Cardiac muscle cell (in vitro differentiated cells and primary cell): Measurements from ENCODE around the gene WHRN. TPM values are rescaled to one million over a fixed set of nuclear protein-coding genes. Genes with fewer than 3 reads are reported as not detected.
A peak's percentile ranks its signal among the peaks of the same experiment; 100 is the strongest.

Experiments used
- DNase-seq, 2 donors: peaks; one replicate each; pipeline versions ENCODE4 v3.0.0 to v3.0.0-alpha.2; 2010 to 2017; ENCODE audit warnings: low read depth in 1 of 2, low spot score in 1 of 2
- H3K27ac ChIP-seq: fragments of 200-600 bp; sonication (generic); 2 replicates; pipeline ENCODE4 v1.5.1; 2016
- H3K27me3 ChIP-seq: fragments of 200-600 bp; sonication (generic); 2 replicates; pipeline ENCODE4 v1.6.0; 2016; ENCODE audit warnings: control low read depth
- H3K36me3 ChIP-seq: fragments of 200-600 bp; sonication (generic); 2 replicates; pipeline ENCODE4 v1.5.1; 2016; ENCODE audit warnings: control low read depth
- H3K4me1 ChIP-seq: fragments of 200-600 bp; sonication (generic); 2 replicates; pipeline ENCODE4 v1.8.1; 2017; ENCODE audit warnings: low read depth, mild to moderate bottlenecking, mixed run types
- H3K4me3 ChIP-seq: fragments of 200-600 bp; sonication (generic); 2 replicates; pipeline ENCODE4 v1.5.1; 2016; ENCODE audit warnings: mild to moderate bottlenecking
- H3K9me3 ChIP-seq: fragments of 200-600 bp; sonication (generic); 2 replicates; pipeline ENCODE4 v1.5.1; 2017; ENCODE audit warnings: low read depth, mild to moderate bottlenecking, control low read depth
- polyA plus RNA-seq: library from polyadenylated mRNA; unstranded; fragments of >200 nt; fragmentation: Nextera tagmentation; extraction: Ambion mirVana; gene quantifications from 2 replicates; pipeline ENCODE4 v1.2.1, GENCODE V29; 2016
- total RNA-seq: library from RNA; depleted of rRNA; stranded (reverse); fragments of >200 nt; gene quantifications from 2 replicates; pipeline ENCODE4 v1.2.3, GENCODE V29; 2016
- TF ChIP-seq, protein P1 (sequence below): IDR thresholded peaks from 2 replicates; pipeline ENCODE4 v1.5.1; 2012; ENCODE audit warnings: low read depth, mild to moderate bottlenecking, low read length

WHRN gene
- total and polyA plus RNA-seq, 2 experiments from 2014 or later, result 10.8 to 12.5 TPM

DNA sequence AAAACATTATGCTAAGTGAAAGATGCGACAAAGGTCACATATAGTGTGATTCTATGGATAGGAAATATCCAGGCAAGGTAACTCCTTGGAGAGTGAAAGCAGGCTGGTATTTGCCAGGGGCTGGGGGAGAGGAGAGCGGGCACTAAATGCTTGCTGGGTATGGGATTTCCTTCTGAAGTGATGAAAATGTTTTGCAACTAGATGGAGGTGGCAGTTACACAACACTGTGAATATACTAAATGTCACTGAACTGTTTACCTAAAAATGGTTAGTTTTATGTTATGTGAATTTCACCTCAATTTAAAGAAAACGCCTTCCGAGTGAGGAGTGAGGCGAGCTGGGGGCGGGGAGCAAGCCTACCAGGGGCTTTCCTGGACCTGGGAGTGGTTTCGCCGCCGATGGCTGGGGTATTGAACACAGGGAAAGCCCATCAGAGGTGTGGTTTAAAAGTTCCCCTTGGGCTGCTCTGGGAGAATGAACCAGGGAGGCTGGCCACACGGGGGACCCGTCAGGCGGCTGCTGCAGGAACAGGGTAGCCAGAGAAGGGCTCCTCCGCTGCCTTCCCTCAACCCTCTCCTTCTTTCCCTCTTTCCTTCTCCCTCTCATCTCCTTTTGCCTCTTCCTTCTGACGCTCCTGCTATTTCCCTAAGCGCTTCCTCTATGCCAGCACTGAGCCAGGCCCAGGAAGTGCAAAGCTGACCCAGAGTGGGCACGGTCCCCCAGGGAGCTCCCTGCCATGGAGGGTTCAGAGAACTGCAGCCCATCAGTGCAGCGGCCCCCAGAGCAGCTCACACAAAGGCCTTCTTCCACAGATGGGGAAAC lies 122.4 kb downstream of the WHRN start:
- Histone ChIP-seq H3K4me3 (no peak overlapping the region), H3K9me3 (no peaks in the 10 kb centered on the region), H3K27me3 (no peaks in the 10 kb centered on the region), H3K27ac (peak overlapping the region; percentile 95), H3K36me3 (peaks cover 8% of the 10 kb centered on the region), H3K4me1 (peaks cover 42% of the 10 kb centered on the region)
- TF ChIP-seq, protein P1, sequence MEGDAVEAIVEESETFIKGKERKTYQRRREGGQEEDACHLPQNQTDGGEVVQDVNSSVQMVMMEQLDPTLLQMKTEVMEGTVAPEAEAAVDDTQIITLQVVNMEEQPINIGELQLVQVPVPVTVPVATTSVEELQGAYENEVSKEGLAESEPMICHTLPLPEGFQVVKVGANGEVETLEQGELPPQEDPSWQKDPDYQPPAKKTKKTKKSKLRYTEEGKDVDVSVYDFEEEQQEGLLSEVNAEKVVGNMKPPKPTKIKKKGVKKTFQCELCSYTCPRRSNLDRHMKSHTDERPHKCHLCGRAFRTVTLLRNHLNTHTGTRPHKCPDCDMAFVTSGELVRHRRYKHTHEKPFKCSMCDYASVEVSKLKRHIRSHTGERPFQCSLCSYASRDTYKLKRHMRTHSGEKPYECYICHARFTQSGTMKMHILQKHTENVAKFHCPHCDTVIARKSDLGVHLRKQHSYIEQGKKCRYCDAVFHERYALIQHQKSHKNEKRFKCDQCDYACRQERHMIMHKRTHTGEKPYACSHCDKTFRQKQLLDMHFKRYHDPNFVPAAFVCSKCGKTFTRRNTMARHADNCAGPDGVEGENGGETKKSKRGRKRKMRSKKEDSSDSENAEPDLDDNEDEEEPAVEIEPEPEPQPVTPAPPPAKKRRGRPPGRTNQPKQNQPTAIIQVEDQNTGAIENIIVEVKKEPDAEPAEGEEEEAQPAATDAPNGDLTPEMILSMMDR, result no peak
- peak in 1 of 2 donors; percentile 11 for DNase-seq

DNA sequence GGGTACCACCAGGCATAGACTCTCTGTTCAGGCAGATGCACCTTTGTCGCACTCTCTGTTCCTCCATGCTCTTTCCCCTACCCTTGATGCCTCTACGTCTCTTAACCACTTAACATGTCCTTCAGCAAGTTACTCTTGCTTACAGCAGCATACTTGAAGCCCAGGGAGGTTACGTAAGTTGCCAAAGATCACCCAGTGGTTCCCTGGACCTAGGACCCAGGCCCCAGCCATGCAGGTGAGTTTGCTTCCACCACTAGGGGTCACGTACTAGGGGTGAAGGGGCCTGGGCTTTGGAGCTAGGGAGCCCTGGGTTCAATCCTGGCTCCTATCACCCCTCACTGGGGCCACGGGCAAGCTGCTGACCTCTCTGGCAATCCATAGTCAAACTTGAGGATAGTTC lies 126.4 kb downstream of the WHRN start:
- no peak overlapping the region for H3K4me3 ChIP-seq
- no peak for DNase-seq
- TF ChIP-seq, protein P1, result no peak
- no peaks in the 10 kb centered on the region for H3K27me3 ChIP-seq
- no peaks in the 10 kb centered on the region for H3K9me3 ChIP-seq
- H3K27ac ChIP-seq, result no peak overlapping the region
- peaks cover 13% of the 10 kb centered on the region for H3K36me3 ChIP-seq
- peaks cover 20% of the 10 kb centered on the region for H3K4me1 ChIP-seq

DNA sequence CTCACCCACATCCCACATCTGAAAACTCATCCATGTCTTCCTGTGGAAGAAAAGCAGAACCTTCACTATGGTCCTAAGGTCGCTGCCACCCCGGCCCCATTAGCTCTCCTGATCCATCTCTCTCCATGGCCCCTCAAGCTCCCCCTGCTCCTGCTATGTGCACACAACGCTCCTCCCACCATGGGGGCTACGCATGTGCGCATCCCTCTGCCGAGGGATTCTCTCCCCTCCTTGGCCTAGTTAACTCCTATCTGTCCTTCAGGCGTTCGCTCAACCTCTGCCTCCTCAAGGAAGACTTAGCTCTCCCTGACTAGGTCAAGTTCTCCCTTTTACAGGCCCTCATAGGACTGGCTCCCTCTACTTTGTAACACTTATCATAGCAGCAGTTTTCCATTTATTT lies 127.3 kb downstream of the WHRN start:
- H3K36me3 ChIP-seq, result peaks cover 13% of the 10 kb centered on the region
- no peak overlapping the region for H3K27ac ChIP-seq
- H3K27me3 ChIP-seq, result no peaks in the 10 kb centered on the region
- no peak for DNase-seq
- no peak overlapping the region for H3K4me3 ChIP-seq
- TF ChIP-seq, protein P1, result no peak
- H3K9me3 ChIP-seq, result no peaks in the 10 kb centered on the region
- peaks cover 11% of the 10 kb centered on the region for H3K4me1 ChIP-seq

DNA sequence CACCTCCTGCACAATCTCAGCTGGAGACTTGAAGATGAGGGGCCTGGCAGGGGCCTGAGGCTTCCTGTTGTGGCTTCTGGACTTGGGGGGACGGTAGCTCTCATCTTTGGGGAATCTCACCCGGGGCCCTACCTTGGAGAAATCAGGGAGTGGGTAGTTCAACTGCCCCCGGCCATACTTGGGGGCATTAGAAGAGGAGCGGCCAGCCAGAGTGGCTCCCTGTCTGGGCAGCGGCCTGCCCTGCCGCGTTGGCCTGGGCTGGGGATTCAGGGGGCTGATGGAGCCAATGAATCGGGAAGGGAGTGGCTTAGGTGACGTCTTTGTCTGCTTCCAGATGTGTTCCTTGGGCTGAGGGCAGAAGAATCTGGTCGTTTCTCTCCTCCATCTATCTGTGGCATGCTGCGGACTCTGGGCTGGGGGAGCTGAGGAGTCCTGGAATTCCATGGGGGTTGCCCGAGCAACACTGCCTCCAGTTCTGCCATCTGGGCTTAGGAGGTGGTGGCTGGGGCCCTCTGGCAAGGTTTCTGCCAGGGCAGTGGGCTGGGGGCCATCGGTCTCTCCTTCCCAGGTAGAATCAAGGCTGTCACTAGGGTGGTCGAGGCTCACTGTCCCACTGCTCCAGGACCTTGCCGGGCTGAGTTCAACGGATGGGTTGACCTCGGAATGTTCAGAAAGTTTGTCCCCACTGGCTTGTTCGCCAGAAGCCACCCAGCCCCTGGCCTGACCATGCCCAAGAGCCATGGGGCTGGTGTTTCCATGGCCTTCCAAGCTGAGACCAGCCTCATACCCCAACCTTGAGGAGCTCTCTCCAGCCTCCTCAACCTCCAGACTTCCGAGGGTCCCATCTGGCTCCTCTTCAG lies 128.5 kb downstream of the WHRN start:
- peaks cover 13% of the 10 kb centered on the region for H3K36me3 ChIP-seq
- H3K27me3 ChIP-seq, result no peaks in the 10 kb centered on the region
- no peak for DNase-seq
- H3K9me3 ChIP-seq, result no peaks in the 10 kb centered on the region
- TF ChIP-seq, protein P1, result no peak
- H3K4me1 ChIP-seq, result no peaks in the 10 kb centered on the region
- H3K27ac ChIP-seq, result no peak overlapping the region
- H3K4me3 ChIP-seq, result no peak overlapping the region

DNA sequence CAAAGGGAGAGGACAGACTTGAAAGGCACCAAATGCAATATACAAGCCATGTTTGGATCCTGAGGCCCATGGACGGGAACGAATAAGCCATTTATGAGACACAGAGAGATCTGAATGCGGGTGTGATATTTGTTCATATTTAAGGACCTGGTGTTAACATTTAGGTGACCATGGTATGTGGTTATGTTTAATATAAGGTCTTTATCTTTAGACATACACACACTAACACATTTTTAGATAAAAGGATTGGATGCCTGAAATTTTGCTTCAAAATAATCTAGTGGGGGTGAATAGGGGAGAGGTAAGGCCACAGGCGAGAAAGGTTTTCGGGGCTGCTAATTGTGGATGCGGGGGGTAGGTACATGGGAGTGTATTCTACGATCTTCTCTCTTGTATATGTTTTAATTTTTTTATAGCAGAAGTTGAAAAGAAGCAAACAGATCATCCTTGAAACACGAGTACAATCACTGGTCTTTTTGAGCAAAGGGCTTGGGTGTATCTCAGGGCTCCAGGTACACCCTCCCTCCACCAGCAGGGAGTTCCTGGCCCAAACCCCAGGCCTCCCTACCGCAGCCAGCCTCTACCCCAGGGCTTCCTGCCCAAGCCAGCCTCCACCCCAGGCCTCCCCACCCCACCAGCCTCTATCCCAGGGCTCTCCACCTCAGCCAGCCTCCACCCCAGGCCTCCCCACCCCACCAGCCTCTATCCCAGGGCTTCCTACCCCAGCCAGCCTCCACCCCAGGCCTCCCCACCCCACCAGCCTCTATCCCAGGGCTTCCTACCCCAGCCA lies 129.7 kb downstream of the WHRN start:
- Histone ChIP-seq H3K9me3 (no peaks in the 10 kb centered on the region), H3K36me3 (peaks cover 13% of the 10 kb centered on the region), H3K27me3 (no peaks in the 10 kb centered on the region), H3K27ac (no peak overlapping the region), H3K4me1 (no peaks in the 10 kb centered on the region), H3K4me3 (no peak overlapping the region)
- TF ChIP-seq, protein P1, result no peak
- DNase-seq, result no peak
